ENCODE results near the gene COQ8B. TPM values are rescaled to one million over a fixed set of nuclear protein-coding genes. Genes with fewer than 3 reads are reported as not detected.
"Not testable (repeated sequence)": the region's sequence is repeated elsewhere in the genome, so short reads cannot be mapped to it uniquely, and the experiment has no call there.

Gene COQ8B
- total and polyA plus RNA-seq, 4 donors: 34.7 to 78.8 (median 52.3) TPM

DNA sequence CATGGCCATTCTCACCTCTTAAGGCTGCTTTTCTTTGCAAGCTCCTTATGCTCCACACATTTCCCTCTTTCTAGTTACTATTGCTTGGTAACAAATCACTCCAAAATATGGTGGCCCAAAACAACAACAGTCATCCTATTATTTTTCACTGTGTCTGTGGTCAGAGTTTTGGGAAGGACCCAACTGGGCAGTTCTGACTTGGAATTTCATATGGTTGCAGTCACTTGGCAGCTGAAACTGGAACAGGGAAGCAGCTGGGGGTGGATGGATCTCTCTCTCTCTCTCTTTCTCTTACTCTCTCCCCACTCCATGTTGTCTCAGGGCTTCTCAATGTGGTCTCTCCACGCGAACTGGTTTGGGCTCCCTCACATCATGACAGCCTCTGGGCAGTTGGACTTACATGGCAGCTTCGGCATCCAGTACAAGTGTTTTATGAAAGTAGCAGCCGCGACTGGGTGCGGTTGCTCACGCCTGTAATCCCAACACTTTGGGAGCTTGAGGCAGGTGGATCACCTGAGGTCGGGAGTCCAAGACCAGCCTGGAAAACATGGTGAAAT lies 65.9 kb downstream of the COQ8B start:
- ATAC-seq (ENCODE audit: insufficient read depth, low FRiP score): no peak
- H3K4me1 ChIP-seq (ENCODE audit: control insufficient read depth in 5 of 5, insufficient read depth in 5 of 5, low read length in 5 of 5): peaks cover 1 to 26% (median 8%) of the 10 kb centered on the region in 5 donors
- no peak overlapping the region for H3K9ac ChIP-seq (ENCODE audit: insufficient read depth in 1 of 2, low read length in 2 of 2)
- no peaks in the 10 kb centered on the region for H3K27me3 ChIP-seq (ENCODE audit: control insufficient read depth in 3 of 3, insufficient read depth in 3 of 3, low read length in 2 of 3)
- no peak for TF ChIP-seq CTCF (IDR thresholded peaks at IDR 0.05; ENCODE audit: control extremely low read depth, extremely low read depth)
- WGBS, 2 donors: 85 to 94% methylated on average over 8 of the region's 8 CpGs
- peak overlapping the region in 1 of 2 donors; percentile 80 for H3K27ac ChIP-seq (ENCODE audit: low read depth in 1 of 2, low read length in 1 of 2)
- H3K36me3 ChIP-seq (ENCODE audit: control insufficient read depth in 4 of 4, insufficient read depth in 4 of 4, low read length in 4 of 4): no peaks in the 10 kb centered on the region
- H3K4me3 ChIP-seq: no peak overlapping the region
- DNase-seq: peak; percentile 67 to 86 (median 84)
- H3K9me3 ChIP-seq (ENCODE audit: control insufficient read depth in 4 of 4, insufficient read depth in 3 of 4, low read length in 3 of 4): no peaks in the 10 kb centered on the region

DNA sequence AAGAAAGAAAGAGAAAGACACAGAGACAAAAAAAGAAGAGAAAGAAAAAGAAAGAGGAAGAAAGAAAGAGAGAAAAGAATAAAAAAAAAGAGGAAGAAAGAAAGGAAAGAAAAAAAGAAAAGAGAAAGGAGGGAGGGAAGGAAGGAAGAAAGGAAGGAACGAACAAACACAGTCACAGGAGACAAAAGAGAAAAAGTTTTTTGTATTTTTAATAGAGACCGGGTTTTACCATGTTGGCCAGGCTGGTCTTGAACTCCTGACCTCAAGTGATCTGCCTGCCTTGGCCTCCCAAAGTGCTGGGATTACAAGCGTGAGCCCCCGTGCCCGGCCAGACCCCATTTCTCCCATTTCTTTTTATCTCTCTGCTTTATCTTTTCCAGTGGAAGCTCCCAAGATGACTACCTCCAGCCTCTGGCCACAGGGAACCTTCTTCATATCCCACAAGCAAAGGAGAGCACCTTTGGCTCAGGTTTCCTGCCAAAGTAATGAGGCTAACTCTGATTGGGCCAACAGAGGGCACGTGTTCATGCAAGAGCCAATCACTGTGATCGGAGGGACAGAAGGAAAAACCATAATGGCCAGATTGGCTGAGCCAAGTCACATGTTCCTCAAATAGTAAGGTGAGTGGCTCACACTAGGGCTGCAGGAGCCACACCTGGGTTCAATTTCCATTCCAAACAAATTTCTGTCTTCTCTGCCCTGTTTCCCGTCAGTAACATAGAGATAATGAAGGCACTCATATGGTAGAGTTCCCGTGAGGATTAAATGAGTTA lies 66.6 kb downstream of the COQ8B start:
- H3K4me1 ChIP-seq (ENCODE audit: control insufficient read depth in 5 of 5, insufficient read depth in 5 of 5, low read length in 5 of 5): peaks cover 2 to 30% (median 8%) of the 10 kb centered on the region in 5 donors
- WGBS, 2 donors: 90 to 92% methylated on average over 9 of the region's 9 CpGs
- ATAC-seq (ENCODE audit: insufficient read depth, low FRiP score); H3K4me3 ChIP-seq; H3K9ac ChIP-seq (ENCODE audit: insufficient read depth in 1 of 2, low read length in 2 of 2); DNase-seq; H3K9me3 ChIP-seq (ENCODE audit: control insufficient read depth in 4 of 4, insufficient read depth in 3 of 4, low read length in 3 of 4); H3K27me3 ChIP-seq (ENCODE audit: control insufficient read depth in 3 of 3, insufficient read depth in 3 of 3, low read length in 2 of 3); H3K36me3 ChIP-seq (ENCODE audit: control insufficient read depth in 4 of 4, insufficient read depth in 4 of 4, low read length in 4 of 4): not testable (repeated sequence)
- peak overlapping the region in 1 of 2 donors; percentile 70 for H3K27ac ChIP-seq (ENCODE audit: low read depth in 1 of 2, low read length in 1 of 2)

- H3K4me3 ChIP-seq: no peak overlapping the region
- no peak for TF ChIP-seq CTCF (IDR thresholded peaks at IDR 0.05; ENCODE audit: control extremely low read depth, extremely low read depth)
- DNase-seq (peak in 1 of 3 donors; percentile 24), ATAC-seq (ENCODE audit: insufficient read depth, low FRiP score) (no peak)
- peak overlapping the region in 1 of 2 donors; percentile 43 for H3K9ac ChIP-seq (ENCODE audit: insufficient read depth in 1 of 2, low read length in 2 of 2)
- H3K27ac ChIP-seq (ENCODE audit: low read depth in 1 of 2, low read length in 1 of 2): peak overlapping the region; percentile 71 to 79
- no peaks in the 10 kb centered on the region for H3K36me3 ChIP-seq (ENCODE audit: control insufficient read depth in 4 of 4, insufficient read depth in 4 of 4, low read length in 4 of 4)
- WGBS, 2 donors: 58 to 81% methylated on average over 5 of the region's 5 CpGs
- H3K9me3 ChIP-seq (ENCODE audit: control insufficient read depth in 4 of 4, insufficient read depth in 3 of 4, low read length in 3 of 4): no peaks in the 10 kb centered on the region
- H3K27me3 ChIP-seq (ENCODE audit: control insufficient read depth in 3 of 3, insufficient read depth in 3 of 3, low read length in 2 of 3): no peaks in the 10 kb centered on the region
- H3K4me1 ChIP-seq (ENCODE audit: control insufficient read depth in 5 of 5, insufficient read depth in 5 of 5, low read length in 5 of 5): peaks cover 3 to 37% (median 10%) of the 10 kb centered on the region in 5 donors
Measured at GRCh38 chr19:40646743-40647254, 69.9 kb downstream of the COQ8B start.

DNA sequence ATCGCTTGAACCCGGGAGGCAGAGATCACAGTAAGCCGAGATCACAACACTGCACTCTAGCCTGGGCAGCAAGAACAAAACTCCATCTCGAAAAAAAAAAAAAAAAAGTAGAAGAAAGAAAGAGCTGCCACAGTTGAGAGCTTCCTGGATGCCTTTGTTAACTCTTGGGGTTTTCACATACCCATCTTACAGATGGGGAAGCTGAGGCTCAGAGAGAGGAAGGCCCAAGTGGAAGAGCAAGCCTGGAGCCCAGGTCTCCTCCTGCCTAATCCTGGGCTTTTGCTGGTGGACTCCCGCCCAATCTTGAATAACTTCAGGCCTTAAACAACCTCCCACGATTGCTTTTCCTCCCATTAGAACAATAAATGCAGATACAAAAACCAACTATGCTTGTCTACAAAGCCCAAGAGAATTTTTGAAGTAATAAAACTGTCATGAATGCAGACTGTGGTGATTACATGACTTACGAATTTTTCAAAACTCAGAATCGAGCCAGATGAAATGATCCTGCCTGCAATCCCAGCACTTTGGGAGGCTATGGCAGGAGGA lies 73.9 kb downstream of the COQ8B start:
- H3K27me3 ChIP-seq (ENCODE audit: control insufficient read depth in 3 of 3, insufficient read depth in 3 of 3, low read length in 2 of 3): no peaks in the 10 kb centered on the region
- peaks cover 1 to 39% (median 11%) of the 10 kb centered on the region in 5 donors for H3K4me1 ChIP-seq (ENCODE audit: control insufficient read depth in 5 of 5, insufficient read depth in 5 of 5, low read length in 5 of 5)
- no peak overlapping the region for H3K27ac ChIP-seq (ENCODE audit: low read depth in 1 of 2, low read length in 1 of 2)
- WGBS, 2 donors: 88 to 91% methylated on average over 8 of the region's 8 CpGs
- no peak overlapping the region for H3K9ac ChIP-seq (ENCODE audit: insufficient read depth in 1 of 2, low read length in 2 of 2)
- ATAC-seq (ENCODE audit: insufficient read depth, low FRiP score) (no peak), DNase-seq (no peak)
- H3K9me3 ChIP-seq (ENCODE audit: control insufficient read depth in 4 of 4, insufficient read depth in 3 of 4, low read length in 3 of 4): no peaks in the 10 kb centered on the region
- H3K36me3 ChIP-seq (ENCODE audit: control insufficient read depth in 4 of 4, insufficient read depth in 4 of 4, low read length in 4 of 4): no peaks in the 10 kb centered on the region
- no peak overlapping the region for H3K4me3 ChIP-seq
- TF ChIP-seq CTCF (IDR thresholded peaks at IDR 0.05; ENCODE audit: control extremely low read depth, extremely low read depth): no peak
